GM12864 (cell line): ENCODE data around the gene TWF2.
A peak's percentile ranks its signal among the peaks of the same experiment; 100 is the strongest.

Experiments used
- DNase-seq: peaks from one replicate; pipeline ENCODE4 v3.0.0-alpha.2; 2011; ENCODE audit warnings: low read depth
- H3K4me3 ChIP-seq: 2 replicates; pipeline ENCODE4 v1.5.1; 2011; ENCODE audit warnings: mild to moderate bottlenecking, low read depth, low read length, control low read depth
- CTCF ChIP-seq: IDR thresholded peaks from 2 replicates; pipeline ENCODE4 v1.5.1; 2011; ENCODE audit warnings: low read depth, mild to moderate bottlenecking, moderate library complexity, low read length, control low read depth, inconsistent platforms; ENCODE audit errors: missing control alignments

TWF2 gene

DNA sequence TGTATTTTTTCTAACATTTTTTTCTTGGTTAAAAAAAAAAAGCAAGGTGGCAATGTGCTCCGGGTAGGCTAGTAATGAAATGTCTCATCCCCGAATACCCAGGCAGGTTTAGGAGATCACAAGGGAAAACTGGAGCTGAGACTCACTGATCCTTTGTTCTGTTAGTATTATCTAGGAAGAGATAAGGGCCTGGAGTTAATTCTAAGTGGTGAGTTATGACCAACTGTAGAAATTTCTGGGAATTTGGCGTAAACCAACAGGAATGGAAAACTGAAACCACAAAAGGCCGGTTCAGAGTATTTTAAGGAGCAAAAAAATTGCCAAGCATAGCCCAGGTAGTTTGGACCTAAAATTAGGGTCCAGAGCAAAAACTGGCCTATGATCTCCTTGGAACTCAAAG is 19.0 kb upstream of the TWF2 start:
- no peak for DNase-seq
- no peak for TF ChIP-seq CTCF
- H3K4me3 ChIP-seq: no peak overlapping the region

DNA sequence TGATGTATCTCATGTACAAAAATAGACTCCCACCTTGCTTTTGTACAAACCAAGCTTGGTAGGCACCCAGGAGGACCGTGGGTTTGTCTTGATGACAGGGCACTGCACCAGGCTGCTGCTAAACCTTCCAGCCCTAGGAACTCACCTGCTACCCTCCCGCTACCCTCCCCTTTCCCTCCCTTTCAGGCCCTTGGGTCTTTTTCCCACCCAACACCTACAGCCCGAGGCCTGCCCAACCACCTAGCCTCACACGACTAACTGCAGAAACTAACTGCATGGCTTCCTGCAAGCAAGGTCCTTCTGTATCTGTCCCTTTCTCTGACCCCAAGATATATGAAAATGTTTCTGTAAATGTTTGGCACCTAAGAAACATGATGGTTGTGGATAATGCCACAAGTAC is 17.7 kb upstream of the TWF2 start:
- TF ChIP-seq CTCF: no peak
- H3K4me3 ChIP-seq: no peak overlapping the region
- DNase-seq: no peak

GRCh38 chr3:52256159-52256558 is 17.2 kb upstream of the TWF2 start:
- TF ChIP-seq CTCF: no peak
- no peak for DNase-seq
- H3K4me3 ChIP-seq: no peak overlapping the region

- H3K4me3 ChIP-seq: no peak overlapping the region
- no peak for DNase-seq
- TF ChIP-seq CTCF: no peak
These were observed 15.7 kb upstream of the TWF2 start for GRCh38 chr3:52254608-52255007.

- H3K4me3 ChIP-seq: peak overlapping the region; percentile 8; the same call in 1 of the 2 replicates
- no peak for TF ChIP-seq CTCF
- DNase-seq: peak; percentile 86
These were observed 14.7 kb upstream of the TWF2 start for GRCh38 chr3:52253314-52254304.

DNA sequence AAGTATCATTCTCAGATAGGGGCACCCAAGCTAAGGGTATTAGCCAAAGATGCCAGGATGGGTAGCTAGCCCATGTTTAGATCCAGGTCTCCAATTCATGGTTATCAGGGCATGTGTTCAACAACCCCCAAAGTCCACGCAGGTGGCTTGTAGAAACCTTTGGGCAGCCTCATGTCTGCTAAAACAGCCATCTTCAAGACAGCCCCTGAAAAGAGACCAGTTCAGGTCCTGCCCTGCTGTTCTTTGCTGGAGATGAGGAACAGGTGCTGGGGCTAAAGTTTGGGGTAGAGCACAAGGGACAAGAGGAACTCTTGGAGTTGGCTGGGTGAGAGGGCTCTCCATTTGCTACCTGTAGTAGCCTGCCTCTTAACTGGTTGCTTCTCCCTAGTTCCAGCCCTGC is 11.2 kb upstream of the TWF2 start:
- no peak for DNase-seq
- TF ChIP-seq CTCF: no peak
- H3K4me3 ChIP-seq: no peak overlapping the region

DNA sequence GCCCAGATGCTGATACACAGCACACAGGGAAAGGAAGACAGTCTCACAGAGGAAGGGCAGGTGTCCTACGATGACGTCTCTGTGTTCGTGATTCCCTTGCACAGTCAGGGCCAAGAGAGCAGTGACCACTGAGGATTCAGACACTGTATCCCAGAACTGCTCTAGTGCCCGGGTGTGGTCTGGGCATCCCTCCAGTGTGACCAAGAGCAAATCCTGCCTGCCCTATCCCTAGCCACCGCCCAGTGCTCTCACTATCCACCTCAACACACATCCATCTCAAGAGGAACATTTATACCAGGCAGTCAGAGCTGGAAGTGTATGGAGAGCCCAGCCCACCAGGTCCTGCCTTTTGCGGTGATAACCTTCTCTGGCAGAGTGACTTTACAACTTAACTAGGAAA is 10.7 kb upstream of the TWF2 start:
- no peak for DNase-seq
- H3K4me3 ChIP-seq: no peak overlapping the region
- TF ChIP-seq CTCF: no peak
